ENCODE data around the gene SYT11.

The SYT11 gene

GRCh38 chr1:155858800-155859233, 550 bp upstream of the SYT11 start:
- Histone ChIP-seq H3K4me3 (ENCODE audit: low read length) (peak overlapping the region; percentile 87), H3K36me3 (replicated peaks; ENCODE audit: insufficient read depth, low read length) (0 out of 2 replicates have a peak, but pooled peaks cover 3% of the 10 kb centered on the region), H4K20me1 (ENCODE audit: insufficient read depth, low read length) (no peaks in the 10 kb centered on the region), H3K4me1 (ENCODE audit: low read length) (peaks cover 25% of the 10 kb centered on the region), H3K27me3 (replicated peaks; ENCODE audit: insufficient read depth, low read length) (peaks cover 24% of the 10 kb centered on the region), H3K79me2 (ENCODE audit: low read length) (peaks cover 28% of the 10 kb centered on the region), H3F3A (ENCODE audit: insufficient read depth, low read length) (peaks cover 22% of the 10 kb centered on the region), H3K9me2 (replicated peaks; ENCODE audit: insufficient read depth, low read length) (no peaks in the 10 kb centered on the region), H3K4me2 (ENCODE audit: low read depth, low read length) (peak overlapping the region; percentile 73), H2AFZ (ENCODE audit: low read length) (peak overlapping the region; percentile 61), H3K9me3 (replicated peaks; ENCODE audit: insufficient read depth, low read length) (no peaks in the 10 kb centered on the region), H3K27ac (ENCODE audit: low read length) (peak overlapping the region; percentile 71; the same call in 1 of the 2 replicates), H3K9ac (ENCODE audit: low read length) (peak overlapping the region; percentile 33; the same call in 1 of the 2 replicates)
- TF ChIP-seq EZH2phosphoT487 (IDR thresholded peaks at IDR 0.05; ENCODE audit: low read length): no peak
- no peak for TF ChIP-seq EZH2 (optimal IDR thresholded peaks at IDR 0.05; ENCODE audit: low read depth, low read length)
- TF ChIP-seq CTCF (IDR thresholded peaks at IDR 0.05; ENCODE audit: low read length): no peak
- DNase-seq: no peak

GRCh38 chr1:155859881-155860871, 809 bp downstream of the SYT11 start:
- Histone ChIP-seq H3K9ac (ENCODE audit: low read length) (no peak overlapping the region), H2AFZ (ENCODE audit: low read length) (peak overlapping the region; percentile 23), H3K79me2 (ENCODE audit: low read length) (peaks cover 19% of the 10 kb centered on the region), H3K27me3 (replicated peaks; ENCODE audit: insufficient read depth, low read length) (peaks cover 24% of the 10 kb centered on the region), H3K9me2 (replicated peaks; ENCODE audit: insufficient read depth, low read length) (no peaks in the 10 kb centered on the region), H3K27ac (ENCODE audit: low read length) (no peak overlapping the region), H3F3A (ENCODE audit: insufficient read depth, low read length) (peaks cover 22% of the 10 kb centered on the region), H3K4me2 (ENCODE audit: low read depth, low read length) (peak overlapping the region; percentile 13; the same call in 1 of the 2 replicates), H3K4me1 (ENCODE audit: low read length) (peaks cover 25% of the 10 kb centered on the region), H3K4me3 (ENCODE audit: low read length) (no peak overlapping the region), H4K20me1 (ENCODE audit: insufficient read depth, low read length) (no peaks in the 10 kb centered on the region), H3K36me3 (replicated peaks; ENCODE audit: insufficient read depth, low read length) (no peaks in the 10 kb centered on the region), H3K9me3 (replicated peaks; ENCODE audit: insufficient read depth, low read length) (no peaks in the 10 kb centered on the region)
- DNase-seq: no peak
- no peak for TF ChIP-seq CTCF (IDR thresholded peaks at IDR 0.05; ENCODE audit: low read length)
- no peak for TF ChIP-seq EZH2 (optimal IDR thresholded peaks at IDR 0.05; ENCODE audit: low read depth, low read length)
- TF ChIP-seq EZH2phosphoT487 (IDR thresholded peaks at IDR 0.05; ENCODE audit: low read length): no peak

GRCh38 chr1:155860970-155861510, 1.7 kb downstream of the SYT11 start:
- H3K9me2 ChIP-seq (replicated peaks; ENCODE audit: insufficient read depth, low read length): no peaks in the 10 kb centered on the region
- no peaks in the 10 kb centered on the region for H3K36me3 ChIP-seq (replicated peaks; ENCODE audit: insufficient read depth, low read length)
- H3K4me2 ChIP-seq (ENCODE audit: low read depth, low read length): no peak overlapping the region
- H3K9me3 ChIP-seq (replicated peaks; ENCODE audit: insufficient read depth, low read length): no peaks in the 10 kb centered on the region
- H3F3A ChIP-seq (ENCODE audit: insufficient read depth, low read length): peaks cover 22% of the 10 kb centered on the region
- H3K4me3 ChIP-seq (ENCODE audit: low read length): no peak overlapping the region
- no peak for DNase-seq
- H3K27me3 ChIP-seq (replicated peaks; ENCODE audit: insufficient read depth, low read length): peaks cover 24% of the 10 kb centered on the region
- no peaks in the 10 kb centered on the region for H4K20me1 ChIP-seq (ENCODE audit: insufficient read depth, low read length)
- H3K79me2 ChIP-seq (ENCODE audit: low read length): peaks cover 10% of the 10 kb centered on the region
- peak overlapping the region; percentile 23; the same call in 1 of the 2 replicates for H2AFZ ChIP-seq (ENCODE audit: low read length)
- TF ChIP-seq CTCF (IDR thresholded peaks at IDR 0.05; ENCODE audit: low read length) (no peak), EZH2phosphoT487 (IDR thresholded peaks at IDR 0.05; ENCODE audit: low read length) (no peak), EZH2 (optimal IDR thresholded peaks at IDR 0.05; ENCODE audit: low read depth, low read length) (no peak)
- no peak overlapping the region for H3K27ac ChIP-seq (ENCODE audit: low read length)
- no peak overlapping the region for H3K9ac ChIP-seq (ENCODE audit: low read length)
- peaks cover 23% of the 10 kb centered on the region for H3K4me1 ChIP-seq (ENCODE audit: low read length)
